Nephron progenitor cell (in vitro differentiated cells): ENCODE results near the gene SBF2.

Experiments
- DNase-seq: peaks from one replicate; pipeline ENCODE4 v3.0.0; 2021
- H3K27ac Mint-ChIP-seq: 2 replicates; pipeline ENCODE4 v1.8.0; 2021; ENCODE audit warnings: mild to moderate bottlenecking, moderate library complexity, mixed read lengths
- H3K27me3 Mint-ChIP-seq: 2 replicates; pipeline ENCODE4 v1.8.0; 2021; ENCODE audit warnings: mild to moderate bottlenecking, low read depth, mixed read lengths; ENCODE audit not compliant: poor library complexity
- H3K36me3 Mint-ChIP-seq: 2 replicates; pipeline ENCODE4 v1.8.0; 2021; ENCODE audit warnings: low read depth, mixed read lengths
- H3K4me1 Mint-ChIP-seq: 2 replicates; pipeline ENCODE4 v1.8.0; 2021; ENCODE audit warnings: mixed read lengths
- H3K4me3 Mint-ChIP-seq: 2 replicates; pipeline ENCODE4 v1.8.0; 2021; ENCODE audit warnings: mild to moderate bottlenecking, moderate library complexity, mixed read lengths
- H3K9me3 Mint-ChIP-seq: 2 replicates; pipeline ENCODE4 v1.8.0; 2021; ENCODE audit warnings: mild to moderate bottlenecking, moderate library complexity, mixed read lengths
- TF ChIP-seq, protein P1 (sequence below): fragments of 200-600 bp; sonication (generic); IDR thresholded peaks from 2 replicates; pipeline ENCODE4 v1.5.0; 2021; ENCODE audit warnings: antibody characterized with exemption

Gene SBF2

DNA sequence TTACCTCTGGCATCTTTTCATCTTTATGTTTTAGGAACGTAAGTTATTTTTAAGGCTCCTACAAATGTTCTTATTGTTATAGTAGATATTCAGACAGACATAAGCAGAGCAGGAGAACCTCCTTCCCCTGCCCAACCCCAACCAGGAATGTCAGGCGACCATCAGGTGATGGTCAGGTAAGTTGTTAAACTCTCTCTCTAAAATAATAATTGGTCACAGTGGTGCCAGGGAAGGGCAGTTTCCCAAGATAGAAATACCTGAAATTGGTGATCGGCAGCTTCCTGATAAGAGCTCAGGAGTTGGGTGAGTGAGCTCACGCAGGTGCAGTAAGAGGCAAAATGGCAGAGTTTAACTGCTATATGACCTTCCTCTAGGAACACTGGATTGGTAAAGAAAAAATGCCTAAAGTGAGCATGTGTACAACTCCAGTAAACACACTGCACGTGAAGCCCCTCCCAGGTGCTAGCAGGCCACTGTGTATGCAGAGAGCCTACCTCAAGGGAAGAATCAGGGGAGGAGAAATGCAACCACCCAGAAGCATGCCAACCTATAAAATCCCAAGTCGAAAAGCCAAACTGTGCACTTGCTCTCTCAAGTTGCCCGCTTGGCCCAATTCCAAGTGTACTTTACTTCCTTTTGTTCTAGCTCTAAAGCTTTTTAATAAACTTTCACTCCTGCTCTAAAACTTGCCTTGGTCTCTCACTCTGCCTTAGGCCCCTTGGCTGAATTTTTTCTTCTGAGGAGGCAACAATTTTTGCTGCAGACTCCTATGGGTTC is 273.9 kb downstream of the SBF2 start:
- no peaks in the 10 kb centered on the region for H3K27me3 Mint-ChIP-seq
- H3K27ac Mint-ChIP-seq = peak overlapping the region; percentile 64
- H3K4me3 Mint-ChIP-seq = no peak overlapping the region
- no peaks in the 10 kb centered on the region for H3K4me1 Mint-ChIP-seq
- no peaks in the 10 kb centered on the region for H3K9me3 Mint-ChIP-seq
- DNase-seq = no peak
- TF ChIP-seq, protein P1, sequence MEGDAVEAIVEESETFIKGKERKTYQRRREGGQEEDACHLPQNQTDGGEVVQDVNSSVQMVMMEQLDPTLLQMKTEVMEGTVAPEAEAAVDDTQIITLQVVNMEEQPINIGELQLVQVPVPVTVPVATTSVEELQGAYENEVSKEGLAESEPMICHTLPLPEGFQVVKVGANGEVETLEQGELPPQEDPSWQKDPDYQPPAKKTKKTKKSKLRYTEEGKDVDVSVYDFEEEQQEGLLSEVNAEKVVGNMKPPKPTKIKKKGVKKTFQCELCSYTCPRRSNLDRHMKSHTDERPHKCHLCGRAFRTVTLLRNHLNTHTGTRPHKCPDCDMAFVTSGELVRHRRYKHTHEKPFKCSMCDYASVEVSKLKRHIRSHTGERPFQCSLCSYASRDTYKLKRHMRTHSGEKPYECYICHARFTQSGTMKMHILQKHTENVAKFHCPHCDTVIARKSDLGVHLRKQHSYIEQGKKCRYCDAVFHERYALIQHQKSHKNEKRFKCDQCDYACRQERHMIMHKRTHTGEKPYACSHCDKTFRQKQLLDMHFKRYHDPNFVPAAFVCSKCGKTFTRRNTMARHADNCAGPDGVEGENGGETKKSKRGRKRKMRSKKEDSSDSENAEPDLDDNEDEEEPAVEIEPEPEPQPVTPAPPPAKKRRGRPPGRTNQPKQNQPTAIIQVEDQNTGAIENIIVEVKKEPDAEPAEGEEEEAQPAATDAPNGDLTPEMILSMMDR = no peak
- H3K36me3 Mint-ChIP-seq = peaks cover 10% of the 10 kb centered on the region

DNA sequence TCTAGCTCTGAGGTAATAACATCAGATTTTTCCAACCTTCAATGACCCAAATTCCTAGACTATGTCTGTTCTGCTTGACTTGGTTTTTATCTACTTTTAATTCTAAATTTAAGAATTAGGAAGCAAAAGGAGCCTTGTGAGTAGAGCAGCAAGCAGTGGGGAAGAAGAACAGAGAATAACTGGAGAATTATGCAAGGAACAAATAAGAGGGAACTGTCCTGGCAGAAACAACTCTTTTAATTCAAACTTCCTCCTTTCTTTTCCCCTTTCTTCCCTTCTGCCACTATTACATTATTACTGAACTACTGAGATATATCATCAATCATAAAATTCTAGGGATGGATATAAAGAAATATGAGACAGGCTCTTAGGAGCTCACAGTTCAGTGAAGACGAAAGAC is 276.1 kb downstream of the SBF2 start:
- Mint-ChIP-seq H3K9me3 (peaks cover 4% of the 10 kb centered on the region), H3K4me1 (no peaks in the 10 kb centered on the region), H3K27ac (no peak overlapping the region), H3K4me3 (no peak overlapping the region), H3K27me3 (no peaks in the 10 kb centered on the region), H3K36me3 (peaks cover 13% of the 10 kb centered on the region)
- no peak for DNase-seq
- TF ChIP-seq, protein P1 = no peak

DNA sequence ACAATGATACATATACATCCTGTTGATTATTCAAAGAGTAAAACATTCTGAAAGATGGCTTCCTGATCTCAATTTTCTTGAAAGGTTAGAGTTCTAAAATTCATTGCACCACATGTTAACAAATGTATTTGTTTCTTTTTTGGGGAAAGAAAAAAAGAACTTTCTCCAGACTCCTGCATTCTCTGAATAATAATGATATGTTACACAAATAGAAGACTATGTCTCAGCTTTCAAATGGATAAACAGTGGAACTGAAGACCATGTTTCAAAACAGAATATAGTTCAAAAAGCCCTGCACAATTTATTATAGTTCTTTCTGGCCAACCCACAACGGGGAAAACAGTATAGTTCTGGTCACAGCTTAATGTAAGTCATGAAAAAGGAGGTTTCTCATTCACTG is 277.0 kb downstream of the SBF2 start:
- peaks cover 8% of the 10 kb centered on the region for H3K9me3 Mint-ChIP-seq
- H3K36me3 Mint-ChIP-seq = peaks cover 17% of the 10 kb centered on the region
- no peak for DNase-seq
- no peak overlapping the region for H3K4me3 Mint-ChIP-seq
- TF ChIP-seq, protein P1 = no peak
- no peaks in the 10 kb centered on the region for H3K27me3 Mint-ChIP-seq
- no peak overlapping the region for H3K27ac Mint-ChIP-seq
- H3K4me1 Mint-ChIP-seq = no peaks in the 10 kb centered on the region

DNA sequence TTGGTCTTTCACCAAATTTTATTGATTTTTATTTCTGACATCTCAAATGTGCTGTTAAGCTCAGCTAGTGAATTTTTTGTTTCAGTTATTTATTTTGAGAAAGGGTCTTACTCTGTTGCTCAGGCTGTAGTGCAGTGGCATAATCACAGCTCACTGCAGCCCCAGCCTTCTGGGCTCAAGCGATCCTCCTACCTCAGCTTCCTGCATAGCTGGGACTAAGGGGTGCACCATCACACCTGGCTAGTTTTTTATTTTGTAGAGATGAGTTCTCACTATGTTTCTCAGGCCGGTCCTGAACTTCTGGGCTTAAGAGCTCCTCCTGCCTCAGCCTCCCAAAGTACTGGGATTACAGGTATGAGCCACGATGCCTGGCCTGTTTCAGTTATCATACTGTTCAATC is 282.0 kb downstream of the SBF2 start:
- TF ChIP-seq, protein P1 = no peak
- H3K9me3 Mint-ChIP-seq = peaks cover 48% of the 10 kb centered on the region
- no peak overlapping the region for H3K27ac Mint-ChIP-seq
- H3K27me3 Mint-ChIP-seq = no peaks in the 10 kb centered on the region
- peaks cover 50% of the 10 kb centered on the region for H3K36me3 Mint-ChIP-seq
- H3K4me3 Mint-ChIP-seq = no peak overlapping the region
- no peak for DNase-seq
- H3K4me1 Mint-ChIP-seq = no peaks in the 10 kb centered on the region

DNA sequence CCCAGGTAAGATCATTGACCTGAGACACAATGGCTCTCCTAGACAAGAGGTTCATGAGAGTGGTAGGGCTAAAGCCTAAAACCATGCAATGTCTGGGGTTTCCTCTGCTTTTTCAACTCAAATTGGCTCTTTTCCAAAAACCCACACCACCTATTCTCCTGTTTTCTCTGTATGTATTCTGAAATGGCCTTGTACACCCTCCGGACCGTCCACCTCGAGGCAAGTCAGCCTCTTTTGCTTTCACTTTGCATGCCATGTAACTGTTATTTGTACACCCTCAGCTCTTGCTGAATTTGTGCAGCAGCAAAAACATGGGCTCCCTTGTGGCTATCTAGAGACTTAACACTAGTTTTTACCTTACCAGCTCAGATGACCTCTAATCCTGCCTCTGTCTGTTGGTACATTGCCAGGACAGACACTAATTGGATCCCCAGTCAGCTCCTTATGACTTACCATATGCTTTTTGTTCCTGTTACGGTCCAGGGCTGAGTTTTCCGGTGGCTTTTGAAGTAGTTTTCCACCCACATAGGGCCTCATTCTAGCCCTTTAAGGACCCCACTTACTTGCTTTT is 288.0 kb downstream of the SBF2 start:
- H3K27me3 Mint-ChIP-seq = no peaks in the 10 kb centered on the region
- H3K4me1 Mint-ChIP-seq = no peaks in the 10 kb centered on the region
- TF ChIP-seq, protein P1 = no peak
- H3K27ac Mint-ChIP-seq = no peak overlapping the region
- no peak for DNase-seq
- H3K9me3 Mint-ChIP-seq = peaks cover 37% of the 10 kb centered on the region
- H3K4me3 Mint-ChIP-seq = no peak overlapping the region
- H3K36me3 Mint-ChIP-seq = peaks cover 42% of the 10 kb centered on the region
